Measurements from ENCODE around the gene THEMIS. TPM values are rescaled to one million over a fixed set of nuclear protein-coding genes. Genes with fewer than 3 reads are reported as not detected.
"Not testable (repeated sequence)": the region's sequence is repeated elsewhere in the genome, so short reads cannot be mapped to it uniquely, and the experiment has no call there.

Gene THEMIS
- total RNA-seq, 4 donors from 2014 or later: 1.1 to 6.0 (median 3.9) TPM

DNA sequence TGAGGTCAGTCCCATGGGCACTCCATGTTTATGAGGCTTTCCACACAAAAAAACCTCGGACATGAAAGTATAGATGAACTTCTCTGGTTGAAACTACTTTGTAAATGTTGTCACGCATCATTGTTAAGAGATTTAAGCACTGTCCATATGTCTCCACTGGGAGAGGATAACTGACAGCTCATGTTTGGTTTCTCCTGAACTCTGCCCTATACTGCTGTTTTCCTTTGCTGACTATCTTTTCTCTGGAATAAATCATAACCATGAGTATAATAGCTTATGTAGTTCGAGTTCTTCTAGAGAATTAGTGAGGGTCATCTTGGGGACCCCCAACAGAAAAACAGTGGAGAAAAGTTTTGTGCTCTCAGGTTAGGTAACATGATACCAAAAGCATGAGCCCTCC, 14.3 kb downstream of the THEMIS start:
- Histone ChIP-seq H3K4me3 (no peak overlapping the region), H3K9me3 (no peaks in the 10 kb centered on the region), H3K36me3 (no peaks in the 10 kb centered on the region), H3K4me1 (no peaks in the 10 kb centered on the region), H3K27me3 (no peaks in the 10 kb centered on the region), H3K27ac (no peak overlapping the region)
- TF ChIP-seq POLR2A (IDR thresholded peaks at IDR 0.05): no peak
- TF ChIP-seq, protein P1, sequence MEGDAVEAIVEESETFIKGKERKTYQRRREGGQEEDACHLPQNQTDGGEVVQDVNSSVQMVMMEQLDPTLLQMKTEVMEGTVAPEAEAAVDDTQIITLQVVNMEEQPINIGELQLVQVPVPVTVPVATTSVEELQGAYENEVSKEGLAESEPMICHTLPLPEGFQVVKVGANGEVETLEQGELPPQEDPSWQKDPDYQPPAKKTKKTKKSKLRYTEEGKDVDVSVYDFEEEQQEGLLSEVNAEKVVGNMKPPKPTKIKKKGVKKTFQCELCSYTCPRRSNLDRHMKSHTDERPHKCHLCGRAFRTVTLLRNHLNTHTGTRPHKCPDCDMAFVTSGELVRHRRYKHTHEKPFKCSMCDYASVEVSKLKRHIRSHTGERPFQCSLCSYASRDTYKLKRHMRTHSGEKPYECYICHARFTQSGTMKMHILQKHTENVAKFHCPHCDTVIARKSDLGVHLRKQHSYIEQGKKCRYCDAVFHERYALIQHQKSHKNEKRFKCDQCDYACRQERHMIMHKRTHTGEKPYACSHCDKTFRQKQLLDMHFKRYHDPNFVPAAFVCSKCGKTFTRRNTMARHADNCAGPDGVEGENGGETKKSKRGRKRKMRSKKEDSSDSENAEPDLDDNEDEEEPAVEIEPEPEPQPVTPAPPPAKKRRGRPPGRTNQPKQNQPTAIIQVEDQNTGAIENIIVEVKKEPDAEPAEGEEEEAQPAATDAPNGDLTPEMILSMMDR (IDR thresholded peaks at IDR 0.05): no peak
- no peak for TF ChIP-seq EP300 (IDR thresholded peaks at IDR 0.05; ENCODE audit: low read depth)
- TF ChIP-seq POLR2AphosphoS5 (IDR thresholded peaks at IDR 0.05): no peak
- in situ Hi-C loops (cut with MboI; ENCODE audit: low pct_ligation_motif_present in 1 of 4, low pct_unique_long_range_greater_than_20kb in 1 of 4, low sequenced_read_pairs in 3 of 4): no loop called here
- no peak for DNase-seq
- 70 to 75% methylated on average over 1 to 3 of the region's 3 CpGs for WGBS, 2 donors (ENCODE audit: low coverage in 1 of 2)
- intact Hi-C loops (cut with DNase I; ENCODE audit: low total_unique reads): no loop called here

DNA sequence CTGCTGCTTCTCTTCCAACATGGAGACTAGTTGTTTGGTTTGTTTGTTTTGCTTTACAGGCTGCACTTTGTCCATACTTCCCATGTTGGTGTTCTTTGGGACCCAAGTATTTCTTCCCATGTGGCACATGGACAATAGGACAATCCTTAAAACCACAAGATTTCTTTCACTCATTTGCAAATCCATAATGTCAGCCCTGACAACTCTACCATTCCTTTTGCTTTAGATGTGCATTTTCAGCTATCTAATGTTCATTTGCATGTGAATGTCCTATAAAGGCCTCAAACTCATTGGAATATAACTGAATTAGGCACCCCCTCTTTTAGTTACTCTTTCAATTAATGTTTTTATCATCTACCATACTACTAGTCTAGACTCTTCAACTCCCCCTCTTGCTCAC, 16.7 kb downstream of the THEMIS start:
- intact Hi-C loops (cut with DNase I; ENCODE audit: low total_unique reads): no loop called here
- Histone ChIP-seq H3K27ac (no peak overlapping the region), H3K4me3 (no peak overlapping the region), H3K27me3 (no peaks in the 10 kb centered on the region), H3K36me3 (no peaks in the 10 kb centered on the region), H3K4me1 (no peaks in the 10 kb centered on the region), H3K9me3 (no peaks in the 10 kb centered on the region)
- DNase-seq: no peak
- TF ChIP-seq, protein P1 (IDR thresholded peaks at IDR 0.05): no peak
- TF ChIP-seq EP300 (IDR thresholded peaks at IDR 0.05; ENCODE audit: low read depth) (no peak), POLR2AphosphoS5 (IDR thresholded peaks at IDR 0.05) (no peak), POLR2A (IDR thresholded peaks at IDR 0.05) (no peak)
- in situ Hi-C loops (cut with MboI; ENCODE audit: low pct_ligation_motif_present in 1 of 4, low pct_unique_long_range_greater_than_20kb in 1 of 4, low sequenced_read_pairs in 3 of 4): no loop called here

DNA sequence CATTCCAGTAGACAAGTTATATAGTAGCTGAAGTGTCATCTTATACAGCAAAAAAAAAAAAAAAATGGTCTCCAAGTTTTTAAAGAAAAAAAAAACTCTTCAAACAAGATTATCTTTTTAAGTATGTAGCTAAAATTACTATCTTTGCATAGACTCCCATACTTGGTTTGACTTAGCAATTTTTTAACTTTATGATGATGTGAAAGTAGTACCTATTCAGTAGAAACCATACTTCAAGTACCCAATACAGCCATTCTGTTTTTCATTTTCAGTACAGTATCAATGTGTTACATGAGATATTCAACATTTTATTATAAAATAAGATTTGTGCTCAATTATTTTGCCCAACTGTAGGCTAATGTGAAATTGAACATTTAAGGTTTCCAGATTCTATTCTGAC, 18.9 kb downstream of the THEMIS start:
- DNase-seq; H3K4me1 ChIP-seq; intact Hi-C loops (cut with DNase I; ENCODE audit: low total_unique reads); in situ Hi-C loops (cut with MboI; ENCODE audit: low pct_ligation_motif_present in 1 of 4, low pct_unique_long_range_greater_than_20kb in 1 of 4, low sequenced_read_pairs in 3 of 4); H3K27me3 ChIP-seq; H3K36me3 ChIP-seq; H3K27ac ChIP-seq; H3K4me3 ChIP-seq; H3K9me3 ChIP-seq: not testable (repeated sequence)

DNA sequence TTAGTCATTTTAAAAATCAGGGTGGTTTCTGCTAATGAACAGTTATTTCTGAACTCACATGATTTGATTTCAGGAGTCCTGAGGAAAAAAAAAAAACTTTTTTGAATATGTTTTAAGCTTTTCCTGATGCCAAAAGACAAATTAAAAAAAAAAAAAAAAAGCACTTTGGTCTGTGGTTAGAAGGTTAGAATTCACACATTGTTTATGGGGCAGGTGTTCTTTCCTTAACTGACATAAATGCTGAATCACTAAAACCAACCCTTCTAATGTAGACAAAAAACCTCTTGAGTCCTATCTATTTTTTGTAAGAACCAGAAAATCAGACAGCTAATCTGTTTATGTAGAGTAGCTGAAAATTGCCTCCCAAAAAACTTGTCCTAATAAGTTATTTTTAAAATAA, 20.4 kb downstream of the THEMIS start:
- Histone ChIP-seq H3K36me3 (no peaks in the 10 kb centered on the region), H3K27me3 (no peaks in the 10 kb centered on the region), H3K4me3 (no peak overlapping the region), H3K4me1 (no peaks in the 10 kb centered on the region), H3K9me3 (no peaks in the 10 kb centered on the region), H3K27ac (no peak overlapping the region)
- intact Hi-C loops (cut with DNase I; ENCODE audit: low total_unique reads) (no loop called here), in situ Hi-C loops (cut with MboI; ENCODE audit: low pct_ligation_motif_present in 1 of 4, low pct_unique_long_range_greater_than_20kb in 1 of 4, low sequenced_read_pairs in 3 of 4) (no loop called here)
- TF ChIP-seq POLR2AphosphoS5 (IDR thresholded peaks at IDR 0.05): no peak
- TF ChIP-seq EP300 (IDR thresholded peaks at IDR 0.05; ENCODE audit: low read depth): no peak
- no peak for TF ChIP-seq POLR2A (IDR thresholded peaks at IDR 0.05)
- TF ChIP-seq, protein P1 (IDR thresholded peaks at IDR 0.05): no peak
- no peak for DNase-seq

DNA sequence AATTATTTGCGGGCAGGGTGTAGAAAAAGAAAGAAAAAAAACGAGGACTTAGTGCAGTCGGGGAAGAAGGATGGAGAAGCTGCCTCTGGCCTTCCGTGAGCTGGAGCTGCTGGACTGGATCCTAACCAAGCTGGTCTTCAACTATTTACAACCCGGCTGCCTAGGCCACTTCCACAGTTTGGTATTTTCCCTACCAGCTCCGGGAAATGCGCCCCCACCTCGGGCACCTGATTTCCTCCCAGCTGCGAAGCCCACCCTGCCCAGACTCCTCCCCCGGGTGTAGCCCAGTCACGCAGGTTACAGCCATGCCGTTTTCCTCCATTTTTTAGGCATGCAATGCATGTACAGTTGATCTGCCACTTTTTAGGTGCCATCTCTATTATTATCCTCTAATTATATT, 21.2 kb downstream of the THEMIS start:
- in situ Hi-C loops (cut with MboI; ENCODE audit: low pct_ligation_motif_present in 1 of 4, low pct_unique_long_range_greater_than_20kb in 1 of 4, low sequenced_read_pairs in 3 of 4) (no loop called here), intact Hi-C loops (cut with DNase I; ENCODE audit: low total_unique reads) (no loop called here)
- Histone ChIP-seq H3K9me3 (no peaks in the 10 kb centered on the region), H3K4me3 (no peak overlapping the region), H3K4me1 (no peaks in the 10 kb centered on the region), H3K27ac (no peak overlapping the region), H3K27me3 (no peaks in the 10 kb centered on the region), H3K36me3 (no peaks in the 10 kb centered on the region)
- 51 to 59% methylated on average over 9 to 12 of the region's 12 CpGs for WGBS, 2 donors (ENCODE audit: low coverage in 1 of 2)
- DNase-seq: no peak
- TF ChIP-seq POLR2AphosphoS5 (IDR thresholded peaks at IDR 0.05) (no peak), EP300 (IDR thresholded peaks at IDR 0.05; ENCODE audit: low read depth) (no peak), POLR2A (IDR thresholded peaks at IDR 0.05) (no peak)
- TF ChIP-seq, protein P1 (IDR thresholded peaks at IDR 0.05): no peak
